Mucosa of rectum (tissue), 2 donors: ENCODE data around the gene PRKAG2.

Experiments
- H3K27ac ChIP-seq, 2 donors: one replicate each; pipeline ENCODE4 v1.7.0; 2013; ENCODE audit warnings: inconsistent platforms in 2 of 2, low read depth in 2 of 2, low read length in 2 of 2
- H3K27me3 ChIP-seq, 2 donors: one replicate each; pipeline ENCODE4 v1.7.0; 2013; ENCODE audit warnings: low read length in 2 of 2; ENCODE audit not compliant: control insufficient read depth in 2 of 2, insufficient read depth in 2 of 2
- H3K36me3 ChIP-seq, 2 donors: one replicate each; pipeline ENCODE4 v1.7.0; 2013; ENCODE audit warnings: low read length in 2 of 2; ENCODE audit not compliant: control insufficient read depth in 2 of 2, insufficient read depth in 2 of 2
- H3K4me1 ChIP-seq, 2 donors: one replicate each; pipeline ENCODE4 v1.7.0; 2013; ENCODE audit warnings: low read length in 2 of 2, mild to moderate bottlenecking in 1 of 2; ENCODE audit not compliant: control insufficient read depth in 2 of 2, insufficient read depth in 2 of 2
- H3K4me3 ChIP-seq, 2 donors: one replicate each; pipeline ENCODE4 v1.7.0; 2013; ENCODE audit warnings: low read length in 2 of 2
- H3K9ac ChIP-seq, 2 donors: one replicate each; pipeline ENCODE4 v1.7.0; 2013; ENCODE audit warnings: low read length in 2 of 2, low read depth in 1 of 2, mild to moderate bottlenecking in 1 of 2
- H3K9me3 ChIP-seq, 2 donors: one replicate each; pipeline ENCODE4 v1.7.0; 2013; ENCODE audit warnings: low read length in 2 of 2; ENCODE audit not compliant: control insufficient read depth in 2 of 2
- donor health status: healthy.
- donor health status: Normal muscosa, but diverticular disease.

The PRKAG2 gene

GRCh38 chr7:151876899-151877777, at the start of gene PRKAG2:
TSS of gene PRKAG2 (minus strand) at chr7:151877115. CDS start at chr7:151876620, 495 bp downstream.
- H3K27me3 ChIP-seq, result no peaks in the 10 kb centered on the region
- H3K4me1 ChIP-seq, result peaks cover 14 to 17% of the 10 kb centered on the region in 2 donors
- H3K27ac ChIP-seq, result peak within 1 kb of the TSS; percentile 94 to 96
- no peaks in the 10 kb centered on the region for H3K9me3 ChIP-seq
- peak within 1 kb of the TSS; percentile 77 to 82 for H3K9ac ChIP-seq
- no peaks in the 10 kb centered on the region for H3K36me3 ChIP-seq
- H3K4me3 ChIP-seq, result peak within 1 kb of the TSS; percentile 83 to 91

GRCh38 chr7:151926336-151926712, 49.4 kb upstream of the PRKAG2 start:
- Histone ChIP-seq H3K4me1 (peaks cover 26 to 34% of the 10 kb centered on the region in 2 donors), H3K9ac (no peak overlapping the region), H3K36me3 (no peaks in the 10 kb centered on the region)

GRCh38 chr7:151925446-151926335, 48.8 kb upstream of the PRKAG2 start:
- no peaks in the 10 kb centered on the region for H3K36me3 ChIP-seq
- no peaks in the 10 kb centered on the region for H3K9me3 ChIP-seq
- peak overlapping the region; percentile 76 to 80 for H3K27ac ChIP-seq
- H3K4me1 ChIP-seq, result peaks cover 26 to 34% of the 10 kb centered on the region in 2 donors
- peak overlapping the region in 1 of 2 donors; percentile 37 for H3K9ac ChIP-seq
- H3K4me3 ChIP-seq, result peak overlapping the region; percentile 12 to 46
- H3K27me3 ChIP-seq, result no peaks in the 10 kb centered on the region

More at GRCh38 chr7:151926336-151926712, 49.4 kb upstream of the PRKAG2 start:
- Histone ChIP-seq H3K9me3 (no peaks in the 10 kb centered on the region), H3K4me3 (no peak overlapping the region), H3K27ac (peak overlapping the region; percentile 76 to 80), H3K27me3 (no peaks in the 10 kb centered on the region)

GRCh38 chr7:151924508-151924907, 47.6 kb upstream of the PRKAG2 start:
- peak overlapping the region in 1 of 2 donors; percentile 1 for H3K9ac ChIP-seq
- H3K27me3 ChIP-seq, result peaks cover 0 to 2% of the 10 kb centered on the region in 2 donors
- peaks cover 31 to 37% of the 10 kb centered on the region in 2 donors for H3K4me1 ChIP-seq
- no peak overlapping the region for H3K4me3 ChIP-seq
- no peaks in the 10 kb centered on the region for H3K9me3 ChIP-seq
- no peaks in the 10 kb centered on the region for H3K36me3 ChIP-seq
- peak overlapping the region; percentile 5 to 78 for H3K27ac ChIP-seq

- H3K27ac ChIP-seq, result peak overlapping the region; percentile 5 to 78
- no peaks in the 10 kb centered on the region for H3K36me3 ChIP-seq
- peak overlapping the region in 1 of 2 donors; percentile 1 for H3K9ac ChIP-seq
- peaks cover 0 to 2% of the 10 kb centered on the region in 2 donors for H3K27me3 ChIP-seq
- no peaks in the 10 kb centered on the region for H3K9me3 ChIP-seq
- H3K4me1 ChIP-seq, result peaks cover 34 to 42% of the 10 kb centered on the region in 2 donors
- no peak overlapping the region for H3K4me3 ChIP-seq
Measured at GRCh38 chr7:151924001-151924400, 47.1 kb upstream of the PRKAG2 start.

GRCh38 chr7:151923097-151923876, 46.4 kb upstream of the PRKAG2 start:
- Histone ChIP-seq H3K4me1 (peaks cover 41 to 49% of the 10 kb centered on the region in 2 donors), H3K27ac (peak overlapping the region; percentile 5 to 78), H3K27me3 (peaks cover 0 to 2% of the 10 kb centered on the region in 2 donors), H3K9me3 (no peaks in the 10 kb centered on the region), H3K4me3 (no peak overlapping the region), H3K36me3 (no peaks in the 10 kb centered on the region), H3K9ac (no peak overlapping the region)

GRCh38 chr7:151921451-151921850, 44.5 kb upstream of the PRKAG2 start:
- no peak overlapping the region for H3K4me3 ChIP-seq
- peaks cover 45 to 53% of the 10 kb centered on the region in 2 donors for H3K4me1 ChIP-seq
- H3K9ac ChIP-seq, result no peak overlapping the region
- no peaks in the 10 kb centered on the region for H3K9me3 ChIP-seq
- H3K27me3 ChIP-seq, result peaks cover 0 to 2% of the 10 kb centered on the region in 2 donors
- H3K36me3 ChIP-seq, result no peaks in the 10 kb centered on the region
- no peak overlapping the region for H3K27ac ChIP-seq

GRCh38 chr7:151920488-151920887, 43.6 kb upstream of the PRKAG2 start:
- H3K36me3 ChIP-seq, result no peaks in the 10 kb centered on the region
- H3K4me3 ChIP-seq, result no peak overlapping the region
- H3K9ac ChIP-seq, result no peak overlapping the region
- no peaks in the 10 kb centered on the region for H3K9me3 ChIP-seq
- peaks cover 36 to 44% of the 10 kb centered on the region in 2 donors for H3K4me1 ChIP-seq
- H3K27ac ChIP-seq, result no peak overlapping the region
- peaks cover 0 to 2% of the 10 kb centered on the region in 2 donors for H3K27me3 ChIP-seq

GRCh38 chr7:151919595-151919994, 42.7 kb upstream of the PRKAG2 start:
- Histone ChIP-seq H3K9ac (no peak overlapping the region), H3K27ac (peak overlapping the region in 1 of 2 donors; percentile 83), H3K4me1 (peaks cover 30 to 37% of the 10 kb centered on the region in 2 donors), H3K9me3 (no peaks in the 10 kb centered on the region), H3K27me3 (peaks cover 0 to 2% of the 10 kb centered on the region in 2 donors), H3K4me3 (no peak overlapping the region), H3K36me3 (no peaks in the 10 kb centered on the region)
